Breast epithelium (tissue), 4 donors: Measurements from ENCODE around the gene KCNH6. TPM values are rescaled to one million over a fixed set of nuclear protein-coding genes. Genes with fewer than 3 reads are reported as not detected.

Experiments
- DNase-seq, 2 donors: peaks; one replicate each; pipeline ENCODE4 v3.0.0-alpha.2; 2019; ENCODE audit warnings: low spot score in 2 of 2
- H3K27ac ChIP-seq, 2 donors: fragments of 200-600 bp; sonication (generic) in 1 of 2; one replicate each; pipeline ENCODE4 v1.5.1; 2016 to 2019; ENCODE audit warnings: mild to moderate bottlenecking in 1 of 2
- H3K27me3 ChIP-seq, 2 donors: fragments of 200-600 bp; sonication (generic) in 1 of 2; one replicate each; pipeline versions ENCODE4 v1.5.1 to v1.6.0; 2017 to 2019; ENCODE audit warnings: control low read depth in 1 of 2, mild to moderate bottlenecking in 1 of 2
- H3K36me3 ChIP-seq: fragments of 200-600 bp; one replicate; pipeline ENCODE4 v1.5.1; 2019
- H3K4me1 ChIP-seq, 2 donors: fragments of 200-600 bp; sonication (generic); one replicate each; pipeline ENCODE4 v1.5.1; 2016 to 2019; ENCODE audit warnings: control low read depth in 1 of 2
- H3K4me3 ChIP-seq, 3 donors: fragments of 200-600 bp; sonication (generic); 1 replicate in 2 of 3; 2 replicates in 1 of 3; pipeline ENCODE4 v1.5.1; 2016 to 2019; ENCODE audit warnings: mild to moderate bottlenecking in 3 of 3, moderate library complexity in 2 of 3
- H3K9me3 ChIP-seq, 2 donors: fragments of 200-600 bp; sonication (generic) in 1 of 2; one replicate each; pipeline ENCODE4 v1.5.1; 2016 to 2019; ENCODE audit warnings: control low read depth in 1 of 2
- CTCF ChIP-seq, 3 donors: fragments of 450-650 bp; IDR thresholded peaks; one replicate each; pipeline ENCODE4 v1.5.1; 2016 to 2017; ENCODE audit warnings: antibody characterized with exemption in 3 of 3, mild to moderate bottlenecking in 3 of 3, moderate library complexity in 3 of 3
- POLR2A ChIP-seq: fragments of 450-650 bp; IDR thresholded peaks from one replicate; pipeline ENCODE4 v1.6.1; 2016; ENCODE audit warnings: antibody characterized with exemption, mild to moderate bottlenecking, moderate library complexity
- POLR2AphosphoS5 ChIP-seq, 3 donors: sonication (generic); formaldehyde crosslinking; IDR thresholded peaks; one replicate each; pipeline ENCODE4 v1.6.1; 2017; ENCODE audit warnings: antibody characterized with exemption in 3 of 3
- intact Hi-C: fragments of 100-400 bp; cut with DNase I; formaldehyde crosslinking; loops from one replicate; pipeline ENCODE4 v1.15.1; 2023; ENCODE audit warnings: low total_unique reads
- total RNA-seq, 3 donors: library from RNA; depleted of rRNA; stranded (reverse); fragments of >200 nt; gene quantifications; one replicate each; pipeline ENCODE4 v1.1.0, GENCODE V29; 2016

KCNH6 gene
- total RNA-seq, 3 donors from 2014 or later, result not detected

- TF ChIP-seq POLR2AphosphoS5 (IDR thresholded peaks at IDR 0.05) (no peak), CTCF (IDR thresholded peaks at IDR 0.05) (no peak)
- Histone ChIP-seq H3K36me3 (no peaks in the 10 kb centered on the region), H3K27me3 (no peaks in the 10 kb centered on the region), H3K4me1 (no peaks in the 10 kb centered on the region), H3K9me3 (no peaks in the 10 kb centered on the region), H3K27ac (no peak overlapping the region), H3K4me3 (no peak overlapping the region)
- no peak for DNase-seq
- intact Hi-C loops, result no loop called here
Observed at GRCh38 chr17:63497708-63498483, 25.3 kb upstream of the KCNH6 start.

- Histone ChIP-seq H3K27ac (no peak overlapping the region), H3K36me3 (no peaks in the 10 kb centered on the region), H3K4me1 (no peaks in the 10 kb centered on the region), H3K4me3 (no peak overlapping the region), H3K27me3 (no peaks in the 10 kb centered on the region), H3K9me3 (no peaks in the 10 kb centered on the region)
- TF ChIP-seq CTCF (IDR thresholded peaks at IDR 0.05) (no peak), POLR2A (no peak), POLR2AphosphoS5 (IDR thresholded peaks at IDR 0.05) (no peak)
- intact Hi-C loops, result no loop called here
- DNase-seq, result no peak
Observed at GRCh38 chr17:63498626-63499195, 24.4 kb upstream of the KCNH6 start.

GRCh38 chr17:63500543-63501390, 22.4 kb upstream of the KCNH6 start:
- no peak for DNase-seq
- Histone ChIP-seq H3K4me3 (no peak overlapping the region), H3K27ac (no peak overlapping the region), H3K9me3 (no peaks in the 10 kb centered on the region), H3K27me3 (no peaks in the 10 kb centered on the region), H3K36me3 (no peaks in the 10 kb centered on the region), H3K4me1 (no peaks in the 10 kb centered on the region)
- TF ChIP-seq POLR2AphosphoS5 (IDR thresholded peaks at IDR 0.05) (no peak), POLR2A (no peak), CTCF (IDR thresholded peaks at IDR 0.05) (no peak)
- intact Hi-C loops, result no loop called here

- H3K4me3 ChIP-seq, result no peak overlapping the region
- intact Hi-C loops, result no loop called here
- H3K4me1 ChIP-seq, result no peaks in the 10 kb centered on the region
- TF ChIP-seq POLR2A, result no peak
- TF ChIP-seq CTCF (IDR thresholded peaks at IDR 0.05), result no peak
- TF ChIP-seq POLR2AphosphoS5 (IDR thresholded peaks at IDR 0.05), result no peak
- H3K36me3 ChIP-seq, result no peaks in the 10 kb centered on the region
- H3K9me3 ChIP-seq, result no peaks in the 10 kb centered on the region
- no peaks in the 10 kb centered on the region for H3K27me3 ChIP-seq
- DNase-seq, result no peak
- no peak overlapping the region for H3K27ac ChIP-seq
Observed at GRCh38 chr17:63503341-63503705, 19.8 kb upstream of the KCNH6 start.

GRCh38 chr17:63504261-63504660, 18.9 kb upstream of the KCNH6 start:
- Histone ChIP-seq H3K9me3 (no peaks in the 10 kb centered on the region), H3K27ac (no peak overlapping the region), H3K27me3 (no peaks in the 10 kb centered on the region), H3K4me1 (no peaks in the 10 kb centered on the region), H3K36me3 (no peaks in the 10 kb centered on the region), H3K4me3 (no peak overlapping the region)
- TF ChIP-seq POLR2A, result no peak
- TF ChIP-seq POLR2AphosphoS5 (IDR thresholded peaks at IDR 0.05), result no peak
- no peak for TF ChIP-seq CTCF (IDR thresholded peaks at IDR 0.05)
- intact Hi-C loops, result no loop called here
- DNase-seq, result no peak
